K562 (cell line): Measurements from ENCODE around the gene C16orf74.

Experiments
- BDP1 ChIP-seq: IDR thresholded peaks from 3 replicates; pipeline ENCODE4 v1.6.1; 2011; ENCODE audit not compliant: insufficient read length, insufficient read depth
- HIVEP1 ChIP-seq: fragments of 250-450 bp; sonication (Bioruptor Pico); IDR thresholded peaks from 2 replicates; pipeline ENCODE4 v1.4.0; 2020; ENCODE audit warnings: mild to moderate bottlenecking
- KLF1 ChIP-seq: fragments of 450-650 bp; IDR thresholded peaks from 2 replicates; pipeline ENCODE4 v1.6.1; 2016; ENCODE audit warnings: missing genetic modification characterization, missing compliant biosample characterization
- RNF2 ChIP-seq: sonication (generic); IDR thresholded peaks from 2 replicates; pipeline ENCODE4 v1.6.1; 2016
- SRSF7 ChIP-seq: fragments of 200-400 bp; formaldehyde crosslinking; optimal IDR thresholded peaks from 2 replicates; pipeline ENCODE3; 2017; ENCODE audit warnings: mild to moderate bottlenecking, low read depth, low read length
- TFE3 ChIP-seq: fragments of 450-650 bp; formaldehyde crosslinking; IDR thresholded peaks from 2 replicates; pipeline ENCODE4 v1.4.0; 2020; ENCODE audit warnings: mild to moderate bottlenecking, mixed read lengths
- USF1 ChIP-seq: sonication (generic); formaldehyde crosslinking; IDR thresholded peaks from 2 replicates; pipeline ENCODE4 v1.9.0; 2022; ENCODE audit warnings: mild to moderate bottlenecking, missing genetic modification reagents
- ZNF311 ChIP-seq: fragments of 250-450 bp; sonication (Bioruptor Pico); IDR thresholded peaks from 2 replicates; pipeline ENCODE4 v1.4.0; 2020; ENCODE audit warnings: mild to moderate bottlenecking, moderate library complexity
- ZNF318 ChIP-seq, 2 experiments: fragments of 450-650 bp; IDR thresholded peaks; 2 replicates each; pipeline ENCODE4 v1.6.1; 2016; ENCODE audit warnings: mild to moderate bottlenecking in 2 of 2, borderline replicate concordance in 1 of 2, low read depth in 1 of 2, moderate library complexity in 1 of 2
- ZNF780A ChIP-seq: fragments of 250-450 bp; sonication (Bioruptor Pico); IDR thresholded peaks from 2 replicates; pipeline ENCODE4 v1.5.0; 2021; ENCODE audit warnings: mild to moderate bottlenecking

GRCh38 chr16:85729452-85730185 lies 21.3 kb downstream of the C16orf74 start:
- TF ChIP-seq USF1 (no peak), HIVEP1 (CRISPR knock-in tag) (no peak), ZNF780A (CRISPR knock-in tag) (no peak), BDP1 (no peak), RNF2 (no peak), TFE3 (no peak), ZNF311 (CRISPR knock-in tag) (no peak), ZNF318 (IDR thresholded peaks at IDR 0.05; ENCODE audit: borderline replicate concordance in 1 of 2, low read depth in 1 of 2) (no peak), KLF1 (tag) (no peak), SRSF7 (no peak)
